Activated CD4-positive, alpha-beta memory T cell treated with anti-CD3 and anti-CD28 coated beads, Interleukin-2, amount 10 ng/mL, durations not matched to agents 7 days and 5 days (primary cell): Measurements from ENCODE around the gene ANKRD55. TPM values are rescaled to one million over a fixed set of nuclear protein-coding genes. Genes with fewer than 3 reads are reported as not detected.
"Not testable (repeated sequence)": the region's sequence is repeated elsewhere in the genome, so short reads cannot be mapped to it uniquely, and the experiment has no call there.

ENCODE experiments used
- CTCF ChIA-PET: fragments of 350-600 bp; sonication (Branson Sonifier 250); formaldehyde crosslinking; loops from one replicate; lab custom pipeline; 2021; ENCODE audit warnings: antibody characterized with exemption, inconsistent platforms; lab: Charles Lee
- POLR2A ChIA-PET: fragments of 350-600 bp; sonication (Branson Sonifier 250); formaldehyde crosslinking; loops from one replicate; lab custom pipeline; 2021; ENCODE audit warnings: antibody characterized with exemption; lab: Charles Lee
- DNase-seq: peaks from one replicate; pipeline ENCODE4 v3.0.0-alpha.2; 2020
- H3K27ac Mint-ChIP-seq: one replicate; pipeline ENCODE4 v1.8.0; 2021; ENCODE audit warnings: mild to moderate bottlenecking, mixed read lengths
- H3K27me3 Mint-ChIP-seq: one replicate; pipeline ENCODE4 v1.8.0; 2021; ENCODE audit warnings: mixed read lengths
- H3K36me3 Mint-ChIP-seq: one replicate; pipeline ENCODE4 v1.8.0; 2021; ENCODE audit warnings: low read depth, mixed read lengths
- H3K4me1 Mint-ChIP-seq: one replicate; pipeline ENCODE4 v1.8.0; 2021; ENCODE audit warnings: mixed read lengths
- H3K4me3 Mint-ChIP-seq: one replicate; pipeline ENCODE4 v1.8.0; 2021; ENCODE audit warnings: mild to moderate bottlenecking, mixed read lengths
- H3K9me3 Mint-ChIP-seq: one replicate; pipeline ENCODE4 v1.8.0; 2021; ENCODE audit warnings: mixed read lengths
- total RNA-seq, 2 experiments: library from RNA; stranded (reverse); gene quantifications; one replicate each; pipeline ENCODE4 v1.2.3, GENCODE V29; 2021

The ANKRD55 gene
- total RNA-seq, 2 experiments from 2014 or later: 3.5 to 3.7 TPM

DNA sequence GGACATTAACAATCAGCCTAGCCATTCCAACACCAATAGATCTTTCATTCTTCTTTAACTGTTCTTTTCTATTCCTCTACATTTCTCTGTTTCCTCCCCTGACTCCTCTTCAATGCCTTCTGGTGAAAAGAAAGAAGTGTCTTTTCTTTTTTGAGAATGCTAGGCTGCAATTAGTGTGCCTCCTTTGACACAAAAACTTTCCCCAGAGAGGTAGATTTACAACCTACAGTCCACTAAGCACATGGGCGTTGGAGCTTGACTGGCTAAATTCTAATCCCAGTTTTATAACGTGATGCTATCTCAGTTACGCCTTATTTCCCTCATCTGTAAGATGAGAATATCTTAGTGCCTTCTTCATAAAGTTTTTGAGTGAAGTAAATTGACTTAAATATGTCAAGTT is 16.9 kb upstream of the ANKRD55 start:
- Mint-ChIP-seq H3K4me3 (no peak overlapping the region), H3K27me3 (peaks cover 3% of the 10 kb centered on the region), H3K4me1 (no peaks in the 10 kb centered on the region), H3K9me3 (peaks cover 13% of the 10 kb centered on the region), H3K36me3 (peaks cover 2% of the 10 kb centered on the region), H3K27ac (no peak overlapping the region)
- no peak for DNase-seq
- CTCF ChIA-PET: interaction anchor here (1.1 kb wide), 1 partner anchor 16 kb away, joined by 3 read pairs; no protein-coding TSS in a partner anchor
- POLR2A ChIA-PET: no interaction called here

DNA sequence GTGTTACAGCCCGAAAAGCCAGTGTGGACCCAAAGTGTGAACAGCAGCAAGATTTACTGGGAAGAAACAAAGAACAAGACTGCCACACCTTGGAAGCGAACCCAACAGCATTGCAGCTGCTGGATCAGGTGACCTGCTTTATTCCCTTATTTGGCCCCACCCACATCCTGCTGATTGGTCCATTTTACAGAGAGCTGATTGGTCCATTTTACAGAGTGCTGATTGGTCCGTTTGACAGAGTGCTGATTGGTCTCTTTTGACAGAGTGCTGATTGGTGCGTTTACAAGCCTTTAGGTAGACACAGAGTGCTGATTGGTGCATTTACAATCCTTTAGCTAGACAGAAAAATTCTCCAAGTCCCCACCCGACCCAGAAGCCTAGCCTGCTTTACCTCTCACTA is 16.0 kb upstream of the ANKRD55 start:
- H3K4me1 Mint-ChIP-seq, DNase-seq, H3K4me3 Mint-ChIP-seq, POLR2A ChIA-PET, H3K27me3 Mint-ChIP-seq, H3K36me3 Mint-ChIP-seq, H3K27ac Mint-ChIP-seq: not testable (repeated sequence)
- CTCF ChIA-PET: interaction anchor here (1.1 kb wide), 1 partner anchor 17 kb away, joined by 3 read pairs; no protein-coding TSS in a partner anchor
- H3K9me3 Mint-ChIP-seq: peaks cover 13% of the 10 kb centered on the region

- ChIA-PET CTCF (no interaction called here), POLR2A (no interaction called here)
- H3K36me3 Mint-ChIP-seq: peaks cover 2% of the 10 kb centered on the region
- H3K4me3 Mint-ChIP-seq: no peak overlapping the region
- DNase-seq: no peak
- peaks cover 16% of the 10 kb centered on the region for H3K9me3 Mint-ChIP-seq
- H3K4me1 Mint-ChIP-seq: no peaks in the 10 kb centered on the region
- H3K27ac Mint-ChIP-seq: no peak overlapping the region
- H3K27me3 Mint-ChIP-seq: peaks cover 4% of the 10 kb centered on the region
Measured at GRCh38 chr5:56247592-56247991, 14.5 kb upstream of the ANKRD55 start.

- ChIA-PET CTCF (no interaction called here), POLR2A (no interaction called here)
- no peak overlapping the region for H3K27ac Mint-ChIP-seq
- H3K36me3 Mint-ChIP-seq: peaks cover 2% of the 10 kb centered on the region
- peaks cover 5% of the 10 kb centered on the region for H3K27me3 Mint-ChIP-seq
- H3K4me3 Mint-ChIP-seq: no peak overlapping the region
- no peaks in the 10 kb centered on the region for H3K4me1 Mint-ChIP-seq
- peaks cover 21% of the 10 kb centered on the region for H3K9me3 Mint-ChIP-seq
- DNase-seq: no peak
Measured at GRCh38 chr5:56246769-56247168, 13.6 kb upstream of the ANKRD55 start.

GRCh38 chr5:56245481-56245880 is 12.4 kb upstream of the ANKRD55 start:
- DNase-seq: no peak
- ChIA-PET CTCF (no interaction called here), POLR2A (no interaction called here)
- Mint-ChIP-seq H3K27ac (no peak overlapping the region), H3K27me3 (peaks cover 9% of the 10 kb centered on the region), H3K9me3 (peaks cover 27% of the 10 kb centered on the region), H3K36me3 (peaks cover 2% of the 10 kb centered on the region), H3K4me3 (no peak overlapping the region), H3K4me1 (no peaks in the 10 kb centered on the region)

GRCh38 chr5:56244627-56245026 is 11.5 kb upstream of the ANKRD55 start:
- H3K4me3 Mint-ChIP-seq: no peak overlapping the region
- no peaks in the 10 kb centered on the region for H3K4me1 Mint-ChIP-seq
- no peak for DNase-seq
- ChIA-PET POLR2A (interaction anchor here (0.6 kb wide), 1 partner anchor 82 kb away, joined by 3 read pairs; no protein-coding TSS in a partner anchor), CTCF (no interaction called here)
- H3K36me3 Mint-ChIP-seq: no peaks in the 10 kb centered on the region
- H3K27ac Mint-ChIP-seq: no peak overlapping the region
- H3K9me3 Mint-ChIP-seq: peaks cover 25% of the 10 kb centered on the region
- H3K27me3 Mint-ChIP-seq: peaks cover 9% of the 10 kb centered on the region

- POLR2A ChIA-PET, H3K4me3 Mint-ChIP-seq, H3K27me3 Mint-ChIP-seq, DNase-seq, CTCF ChIA-PET, H3K27ac Mint-ChIP-seq, H3K36me3 Mint-ChIP-seq, H3K4me1 Mint-ChIP-seq: not testable (repeated sequence)
- peaks cover 18% of the 10 kb centered on the region for H3K9me3 Mint-ChIP-seq
Measured at GRCh38 chr5:56242271-56242670, 9.1 kb upstream of the ANKRD55 start.

DNA sequence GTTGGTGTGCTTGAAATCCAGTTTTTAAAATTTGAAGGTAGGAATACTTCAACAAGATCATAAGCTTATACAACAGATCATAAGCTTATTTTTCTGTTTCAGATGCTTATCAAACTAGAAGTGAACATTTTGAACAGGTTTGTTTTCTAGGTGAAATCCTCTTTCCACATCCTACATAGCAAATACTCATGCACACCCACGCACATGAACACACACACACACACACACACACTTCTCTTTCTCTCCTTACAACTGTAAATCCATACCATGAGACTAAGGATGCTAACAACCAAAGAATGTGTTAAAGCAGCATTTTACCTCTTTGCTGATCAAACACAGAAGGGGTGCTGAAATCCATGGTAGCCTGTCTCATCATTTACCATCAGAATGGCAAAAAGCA is 592 bp downstream of the ANKRD55 start:
- no peaks in the 10 kb centered on the region for H3K4me1 Mint-ChIP-seq
- no peak overlapping the region for H3K4me3 Mint-ChIP-seq
- no peak overlapping the region for H3K27ac Mint-ChIP-seq
- H3K27me3 Mint-ChIP-seq: peaks cover 24% of the 10 kb centered on the region
- no peaks in the 10 kb centered on the region for H3K9me3 Mint-ChIP-seq
- ChIA-PET POLR2A (no interaction called here), CTCF (no interaction called here)
- no peaks in the 10 kb centered on the region for H3K36me3 Mint-ChIP-seq
- no peak for DNase-seq

- peaks cover 25% of the 10 kb centered on the region for H3K27me3 Mint-ChIP-seq
- H3K27ac Mint-ChIP-seq: no peak overlapping the region
- ChIA-PET CTCF (no interaction called here), POLR2A (no interaction called here)
- no peaks in the 10 kb centered on the region for H3K36me3 Mint-ChIP-seq
- H3K4me3 Mint-ChIP-seq: no peak overlapping the region
- DNase-seq: no peak
- no peaks in the 10 kb centered on the region for H3K9me3 Mint-ChIP-seq
- H3K4me1 Mint-ChIP-seq: peaks cover 8% of the 10 kb centered on the region
Measured at GRCh38 chr5:56230576-56230975, 2.6 kb downstream of the ANKRD55 start.

DNA sequence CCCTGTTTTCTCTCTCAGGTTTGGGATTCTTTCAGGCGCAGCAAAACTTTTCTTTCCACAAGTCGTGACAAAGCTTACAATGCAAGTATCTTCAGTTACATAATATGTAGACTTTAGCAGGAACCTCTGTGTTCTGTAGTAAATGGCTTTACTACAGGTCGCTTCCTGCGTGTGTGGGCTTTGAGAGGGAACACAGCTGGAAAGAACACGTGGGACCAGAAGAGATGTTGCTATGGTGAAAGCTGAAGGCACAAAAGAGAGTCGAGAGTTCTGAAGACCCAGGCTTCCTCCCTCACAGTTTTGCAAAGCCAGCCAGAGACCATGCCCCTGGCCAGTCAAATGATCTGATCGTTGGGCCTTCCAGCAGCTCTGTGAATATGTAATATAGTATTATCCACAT is 4.0 kb downstream of the ANKRD55 start:
- no peak overlapping the region for H3K4me3 Mint-ChIP-seq
- DNase-seq: no peak
- H3K27ac Mint-ChIP-seq: no peak overlapping the region
- H3K36me3 Mint-ChIP-seq: peaks cover 11% of the 10 kb centered on the region
- ChIA-PET POLR2A (no interaction called here), CTCF (interaction anchor here (0.7 kb wide), 1 partner anchor 590 kb away, joined by 3 read pairs; no protein-coding TSS in a partner anchor)
- H3K4me1 Mint-ChIP-seq: peaks cover 8% of the 10 kb centered on the region
- peaks cover 34% of the 10 kb centered on the region for H3K27me3 Mint-ChIP-seq
- H3K9me3 Mint-ChIP-seq: peaks cover 9% of the 10 kb centered on the region

DNA sequence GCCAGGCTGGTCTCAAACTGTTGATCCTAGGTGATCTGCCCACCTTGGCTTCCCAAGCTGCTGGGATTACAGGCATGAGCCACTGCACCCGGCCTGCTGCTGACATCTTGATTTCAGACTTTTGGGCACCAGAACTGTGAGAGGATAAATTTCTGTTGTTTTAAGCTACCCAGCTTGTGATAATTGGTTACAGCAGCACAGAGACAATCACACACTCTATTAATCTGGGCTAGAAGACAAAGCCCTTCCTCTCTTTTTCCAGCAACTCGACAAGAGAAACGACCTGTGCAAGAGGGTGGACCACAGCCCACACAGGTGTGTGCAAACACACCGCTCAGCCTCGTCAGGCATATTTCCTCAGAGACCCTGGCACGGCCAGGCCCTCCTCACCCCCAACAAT is 4.5 kb downstream of the ANKRD55 start:
- H3K4me3 Mint-ChIP-seq: no peak overlapping the region
- CTCF ChIA-PET: no interaction called here
- POLR2A ChIA-PET: no interaction called here
- H3K27ac Mint-ChIP-seq: no peak overlapping the region
- H3K27me3 Mint-ChIP-seq: peaks cover 35% of the 10 kb centered on the region
- no peak for DNase-seq
- H3K9me3 Mint-ChIP-seq: peaks cover 10% of the 10 kb centered on the region
- H3K36me3 Mint-ChIP-seq: peaks cover 13% of the 10 kb centered on the region
- peaks cover 8% of the 10 kb centered on the region for H3K4me1 Mint-ChIP-seq

DNA sequence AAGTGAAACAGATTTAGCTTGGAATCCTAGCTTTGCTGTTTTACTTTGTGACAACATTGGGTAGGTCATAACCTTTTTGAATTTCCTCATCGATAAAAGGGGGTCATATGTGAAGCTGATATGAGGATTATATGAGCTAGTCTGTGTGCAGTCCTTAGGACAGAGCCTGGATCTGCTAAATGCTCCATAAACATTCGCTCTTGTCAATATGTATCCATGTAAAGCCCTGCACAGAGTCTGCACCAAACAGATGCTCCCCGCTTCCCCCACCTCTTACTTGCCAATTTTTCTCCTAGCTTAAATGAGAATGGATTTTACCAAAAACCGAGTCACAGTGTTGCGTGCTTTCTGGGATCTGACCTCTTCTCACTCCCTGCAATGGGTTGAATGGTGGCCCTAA is 5.4 kb downstream of the ANKRD55 start:
- Mint-ChIP-seq H3K4me3 (no peak overlapping the region), H3K36me3 (peaks cover 13% of the 10 kb centered on the region), H3K4me1 (peaks cover 8% of the 10 kb centered on the region), H3K27me3 (peaks cover 26% of the 10 kb centered on the region), H3K27ac (no peak overlapping the region), H3K9me3 (peaks cover 10% of the 10 kb centered on the region)
- DNase-seq: no peak
- ChIA-PET POLR2A (interaction anchor here (0.6 kb wide), 1 partner anchor 31 kb away, joined by 3 read pairs; no protein-coding TSS in a partner anchor), CTCF (interaction anchor here (1.0 kb wide), 1 partner anchor 611 kb away, joined by 4 read pairs; no protein-coding TSS in a partner anchor)

GRCh38 chr5:56223298-56223697 is 9.8 kb downstream of the ANKRD55 start:
- Mint-ChIP-seq H3K27me3 (peaks cover 25% of the 10 kb centered on the region), H3K36me3 (peaks cover 43% of the 10 kb centered on the region), H3K4me1 (peaks cover 31% of the 10 kb centered on the region), H3K9me3 (peaks cover 32% of the 10 kb centered on the region)
- POLR2A ChIA-PET, H3K27ac Mint-ChIP-seq, DNase-seq, H3K4me3 Mint-ChIP-seq, CTCF ChIA-PET: not testable (repeated sequence)

GRCh38 chr5:56221601-56222000 is 11.5 kb downstream of the ANKRD55 start:
- Mint-ChIP-seq H3K27ac (peak overlapping the region; percentile 67), H3K27me3 (peaks cover 27% of the 10 kb centered on the region), H3K36me3 (peaks cover 46% of the 10 kb centered on the region), H3K9me3 (peaks cover 37% of the 10 kb centered on the region), H3K4me1 (peaks cover 30% of the 10 kb centered on the region)
- H3K4me3 Mint-ChIP-seq, POLR2A ChIA-PET: not testable (repeated sequence)
- DNase-seq: peak; percentile 52
- CTCF ChIA-PET: interaction anchor here (0.7 to 1.4 kb wide), 2 partner anchors 119 to 285 kb away, joined by 3 to 5 read pairs; no protein-coding TSS in a partner anchor
